Mesendoderm (in vitro differentiated cells): ENCODE results near the gene FAM78A.

Experiments used
- DNase-seq: peaks from one replicate; pipeline ENCODE4 v3.0.0; 2013
- H2AK5ac ChIP-seq: 2 replicates; pipeline ENCODE4 v1.6.1; 2013; ENCODE audit warnings: low read length, inconsistent platforms
- H2BK120ac ChIP-seq: 2 replicates; pipeline ENCODE4 v1.6.1; 2013; ENCODE audit warnings: low read depth, mild to moderate bottlenecking, low read length, moderate library complexity, mixed read lengths
- H2BK15ac ChIP-seq: replicated peaks from 2 replicates; pipeline ENCODE4 v1.6.1; 2013; ENCODE audit warnings: low read depth, mild to moderate bottlenecking, moderate library complexity
- H2BK5ac ChIP-seq: 2 replicates; pipeline ENCODE4 v1.6.1; 2013; ENCODE audit warnings: low read length, inconsistent platforms
- H3K18ac ChIP-seq: 2 replicates; pipeline ENCODE4 v1.6.1; 2013; ENCODE audit warnings: mild to moderate bottlenecking, low read length, mixed read lengths
- H3K23ac ChIP-seq: one replicate; pipeline ENCODE4 v1.6.1; 2013; ENCODE audit warnings: low read length
- H3K27ac ChIP-seq: 2 replicates; pipeline ENCODE4 v1.5.1; 2013; ENCODE audit warnings: low read depth, mild to moderate bottlenecking, inconsistent platforms, low read length, moderate library complexity
- H3K27me3 ChIP-seq: 2 replicates; pipeline ENCODE4 v1.6.1; 2013; ENCODE audit warnings: low read length, control low read depth, mild to moderate bottlenecking, inconsistent platforms; ENCODE audit not compliant: insufficient read depth, poor library complexity
- H3K36me3 ChIP-seq: 2 replicates; pipeline ENCODE4 v1.6.1; 2013; ENCODE audit warnings: low read length, inconsistent platforms; ENCODE audit not compliant: control insufficient read depth, insufficient read depth
- H3K4ac ChIP-seq: one replicate; pipeline ENCODE4 v1.6.1; 2013; ENCODE audit warnings: low read depth, mild to moderate bottlenecking, low read length, moderate library complexity
- H3K4me1 ChIP-seq: 2 replicates; pipeline ENCODE4 v1.6.1; 2013; ENCODE audit warnings: low read depth, low read length, inconsistent platforms; ENCODE audit not compliant: control insufficient read depth
- H3K4me2 ChIP-seq: 2 replicates; pipeline ENCODE4 v1.6.1; 2013; ENCODE audit warnings: low read length
- H3K4me3 ChIP-seq: 2 replicates; pipeline ENCODE4 v1.5.1; 2013; ENCODE audit warnings: mild to moderate bottlenecking, low read length
- H3K56ac ChIP-seq: one replicate; pipeline ENCODE4 v1.6.1; 2013; ENCODE audit warnings: low read length
- H3K79me1 ChIP-seq: 2 replicates; pipeline ENCODE4 v1.6.1; 2013; ENCODE audit warnings: low read length, inconsistent platforms
- H3K79me2 ChIP-seq: 2 replicates; pipeline ENCODE4 v1.6.1; 2013; ENCODE audit warnings: mild to moderate bottlenecking, low read length; ENCODE audit not compliant: control insufficient read depth, insufficient read depth
- H3K9ac ChIP-seq: 2 replicates; pipeline ENCODE4 v1.6.1; 2013; ENCODE audit warnings: low read length, inconsistent platforms
- H4K5ac ChIP-seq: one replicate; pipeline ENCODE4 v1.6.1; 2013; ENCODE audit warnings: low read length
- H4K8ac ChIP-seq: one replicate; pipeline ENCODE4 v1.6.1; 2013; ENCODE audit warnings: low read depth, mild to moderate bottlenecking, control low read depth, low read length, moderate library complexity
- WGBS: extraction: QIAGEN DNeasy Blood & Tissue Kit; methylation state at CpG from one replicate; pipeline ENCODE4 v1.1.7; 2013; ENCODE audit warnings: low lambda C conversion rate, missing lambda C conversion rate; ENCODE audit not compliant: insufficient coverage; ENCODE audit errors: extremely low coverage; 5-methylcytosine and 5-hydroxymethylcytosine counted together

The FAM78A gene

DNA sequence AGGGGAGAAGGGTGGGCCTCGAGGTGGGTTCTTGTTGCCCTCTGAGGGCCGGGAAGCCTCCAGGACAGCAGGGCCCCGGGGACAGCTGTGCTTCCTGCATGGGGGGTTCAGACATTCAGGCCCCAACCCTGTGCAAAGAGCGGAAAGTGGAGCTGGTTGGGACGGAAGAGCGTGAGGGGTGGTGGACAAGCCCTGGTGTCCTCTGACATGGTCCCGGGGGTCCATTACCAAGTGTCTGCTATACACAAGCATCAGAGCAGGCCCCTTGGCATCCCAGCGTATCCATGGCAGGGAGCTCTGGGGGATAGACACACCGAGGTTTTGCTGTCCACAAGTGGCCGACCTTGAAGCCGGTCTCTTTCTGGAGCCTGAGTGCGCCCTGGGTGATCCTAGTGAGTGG is 22.5 kb upstream of the FAM78A start:
- Histone ChIP-seq H3K4ac (no peak overlapping the region), H3K23ac (no peak overlapping the region), H3K4me3 (no peak overlapping the region), H3K27ac (no peak overlapping the region), H2BK15ac (no peak overlapping the region), H4K5ac (no peak overlapping the region), H3K9ac (no peak overlapping the region), H2BK5ac (no peak overlapping the region), H3K79me1 (no peaks in the 10 kb centered on the region), H3K4me1 (no peaks in the 10 kb centered on the region), H2BK120ac (no peak overlapping the region), H3K79me2 (no peaks in the 10 kb centered on the region), H3K36me3 (no peaks in the 10 kb centered on the region), H3K4me2 (no peak overlapping the region), H2AK5ac (no peak overlapping the region), H3K18ac (no peak overlapping the region), H3K56ac (no peak overlapping the region), H3K27me3 (no peaks in the 10 kb centered on the region), H4K8ac (no peak overlapping the region)
- no CpG with 5 or more reads among the region's 12 CpGs for WGBS
- DNase-seq: no peak

DNA sequence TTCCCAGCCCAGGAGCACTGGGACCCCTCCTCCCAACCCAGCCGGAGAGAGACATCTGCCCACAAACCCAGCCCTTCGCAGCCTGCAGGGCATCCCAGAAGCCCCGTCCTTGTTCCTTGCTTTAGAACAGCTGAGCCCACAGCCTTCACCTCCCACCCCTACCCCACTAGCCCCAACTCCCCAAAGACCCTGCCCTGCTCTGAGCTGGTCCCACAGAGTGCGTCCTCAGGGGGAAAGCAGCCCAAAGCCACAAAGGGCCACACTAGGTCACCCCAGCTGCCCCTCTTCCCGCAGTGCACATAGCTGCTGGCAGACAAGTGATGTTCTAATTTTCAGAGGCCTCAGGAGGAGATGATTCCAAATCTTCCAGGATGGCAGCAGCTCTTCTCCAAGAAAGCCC is 22.0 kb upstream of the FAM78A start:
- WGBS: no CpG with 5 or more reads among the region's 5 CpGs
- DNase-seq: no peak
- Histone ChIP-seq H4K8ac (no peak overlapping the region), H3K4ac (no peak overlapping the region), H3K4me2 (no peak overlapping the region), H2BK5ac (no peak overlapping the region), H3K9ac (no peak overlapping the region), H3K4me1 (no peaks in the 10 kb centered on the region), H2AK5ac (no peak overlapping the region), H3K23ac (no peak overlapping the region), H3K4me3 (no peak overlapping the region), H2BK15ac (no peak overlapping the region), H3K27me3 (no peaks in the 10 kb centered on the region), H3K79me1 (no peaks in the 10 kb centered on the region), H2BK120ac (no peak overlapping the region), H3K18ac (no peak overlapping the region), H3K79me2 (no peaks in the 10 kb centered on the region), H3K56ac (no peak overlapping the region), H3K36me3 (no peaks in the 10 kb centered on the region), H3K27ac (no peak overlapping the region), H4K5ac (no peak overlapping the region)

DNA sequence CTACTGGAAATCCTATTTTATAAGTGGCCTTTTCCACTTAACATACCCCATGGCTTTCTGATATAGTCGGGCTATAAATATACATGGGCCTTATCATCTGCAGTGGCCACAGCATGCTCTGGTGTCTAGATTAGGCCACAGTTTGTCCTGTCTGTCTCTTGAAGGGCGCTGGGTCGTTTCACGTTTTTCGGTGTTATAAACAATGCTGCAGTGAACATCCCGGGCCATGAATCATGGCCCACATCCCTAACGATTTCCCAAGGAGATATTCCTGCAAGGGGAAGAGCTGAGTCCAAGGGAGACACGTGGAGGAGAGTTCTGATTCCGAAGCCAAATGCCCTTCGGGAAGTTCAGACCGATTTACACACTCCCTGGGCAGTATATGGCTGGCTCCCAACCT is 21.6 kb upstream of the FAM78A start:
- no peak overlapping the region for H3K18ac ChIP-seq
- H3K27ac ChIP-seq: no peak overlapping the region
- H2BK5ac ChIP-seq: no peak overlapping the region
- no peak overlapping the region for H3K4me3 ChIP-seq
- no peak overlapping the region for H2AK5ac ChIP-seq
- H4K5ac ChIP-seq: no peak overlapping the region
- H2BK120ac ChIP-seq: no peak overlapping the region
- H3K27me3 ChIP-seq: no peaks in the 10 kb centered on the region
- H3K4me1 ChIP-seq: no peaks in the 10 kb centered on the region
- no CpG with 5 or more reads among the region's 11 CpGs for WGBS
- H2BK15ac ChIP-seq: no peak overlapping the region
- H3K56ac ChIP-seq: no peak overlapping the region
- H3K4me2 ChIP-seq: no peak overlapping the region
- no peak overlapping the region for H3K23ac ChIP-seq
- H3K9ac ChIP-seq: no peak overlapping the region
- no peak overlapping the region for H3K4ac ChIP-seq
- no peak for DNase-seq
- no peak overlapping the region for H4K8ac ChIP-seq
- H3K79me2 ChIP-seq: no peaks in the 10 kb centered on the region
- H3K36me3 ChIP-seq: no peaks in the 10 kb centered on the region
- H3K79me1 ChIP-seq: no peaks in the 10 kb centered on the region

DNA sequence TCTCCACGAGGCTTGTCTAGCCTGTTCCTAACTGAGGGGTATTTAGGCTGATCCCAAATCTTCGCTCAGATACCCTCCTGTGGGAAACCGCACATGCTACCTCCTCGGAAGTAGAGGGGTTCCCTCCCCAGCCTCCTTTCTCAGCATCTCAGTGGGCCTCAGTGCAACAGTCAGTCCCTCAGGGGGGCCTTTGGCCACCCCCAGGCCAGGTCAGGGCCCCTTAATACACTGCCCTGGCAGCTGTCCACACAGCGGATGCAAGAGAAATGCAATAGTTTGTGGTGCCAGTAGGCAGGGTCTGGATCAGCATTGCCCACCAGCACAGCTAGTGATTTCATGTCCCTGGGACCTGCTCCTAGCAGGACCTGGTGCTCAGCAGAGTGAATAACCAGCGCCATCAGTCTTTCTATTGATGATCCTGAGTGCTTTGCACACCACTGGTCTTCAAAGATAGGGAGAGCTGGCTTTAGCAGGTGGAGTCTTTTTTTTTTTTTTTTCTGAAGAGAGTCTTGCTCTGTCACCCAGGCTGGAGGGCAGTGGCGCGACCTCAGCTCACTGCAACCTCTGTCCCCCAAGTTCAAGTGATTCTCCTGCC is 20.7 kb upstream of the FAM78A start:
- H3K4me1 ChIP-seq: no peaks in the 10 kb centered on the region
- no peaks in the 10 kb centered on the region for H3K79me2 ChIP-seq
- no peak overlapping the region for H3K23ac ChIP-seq
- no peak overlapping the region for H3K4me2 ChIP-seq
- no peak overlapping the region for H3K4me3 ChIP-seq
- H3K36me3 ChIP-seq: no peaks in the 10 kb centered on the region
- no peak overlapping the region for H3K9ac ChIP-seq
- H2BK120ac ChIP-seq: no peak overlapping the region
- H2BK5ac ChIP-seq: no peak overlapping the region
- no CpG with 5 or more reads among the region's 8 CpGs for WGBS
- H3K56ac ChIP-seq: no peak overlapping the region
- no peak overlapping the region for H2AK5ac ChIP-seq
- H3K27ac ChIP-seq: no peak overlapping the region
- no peak for DNase-seq
- no peak overlapping the region for H3K4ac ChIP-seq
- no peaks in the 10 kb centered on the region for H3K79me1 ChIP-seq
- H4K8ac ChIP-seq: no peak overlapping the region
- H4K5ac ChIP-seq: no peak overlapping the region
- H2BK15ac ChIP-seq: no peak overlapping the region
- H3K27me3 ChIP-seq: no peaks in the 10 kb centered on the region
- H3K18ac ChIP-seq: no peak overlapping the region

DNA sequence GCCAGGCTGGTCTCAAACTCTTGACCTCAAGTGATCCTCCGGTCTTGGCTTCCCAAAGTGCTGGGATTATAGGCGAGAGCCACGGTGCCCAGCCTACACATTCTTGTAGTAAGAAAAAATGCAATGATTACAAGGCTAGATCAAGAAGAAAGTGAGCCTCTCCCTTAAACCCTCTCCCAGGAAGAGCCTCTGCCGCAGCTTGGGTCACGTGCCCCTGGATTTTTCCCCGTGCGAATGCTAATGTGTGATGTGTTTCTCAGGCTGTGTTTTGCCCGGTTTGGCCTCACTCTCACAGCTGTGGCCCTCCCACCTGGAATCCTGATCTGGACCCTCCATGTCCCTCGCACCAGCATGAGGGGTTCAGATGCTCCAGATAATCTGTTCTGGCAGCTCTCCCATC is 20.1 kb upstream of the FAM78A start:
- H3K4me3 ChIP-seq: no peak overlapping the region
- H3K23ac ChIP-seq: no peak overlapping the region
- H2AK5ac ChIP-seq: no peak overlapping the region
- no peak overlapping the region for H3K4me2 ChIP-seq
- no peak overlapping the region for H3K9ac ChIP-seq
- H4K8ac ChIP-seq: no peak overlapping the region
- no peak overlapping the region for H3K27ac ChIP-seq
- no peak overlapping the region for H3K18ac ChIP-seq
- no peak overlapping the region for H3K4ac ChIP-seq
- no peaks in the 10 kb centered on the region for H3K36me3 ChIP-seq
- H3K79me2 ChIP-seq: no peaks in the 10 kb centered on the region
- H4K5ac ChIP-seq: no peak overlapping the region
- WGBS: no CpG with 5 or more reads among the region's 9 CpGs
- DNase-seq: no peak
- H3K79me1 ChIP-seq: no peaks in the 10 kb centered on the region
- no peaks in the 10 kb centered on the region for H3K4me1 ChIP-seq
- no peak overlapping the region for H2BK5ac ChIP-seq
- no peak overlapping the region for H2BK120ac ChIP-seq
- no peaks in the 10 kb centered on the region for H3K27me3 ChIP-seq
- H2BK15ac ChIP-seq: no peak overlapping the region
- H3K56ac ChIP-seq: no peak overlapping the region

DNA sequence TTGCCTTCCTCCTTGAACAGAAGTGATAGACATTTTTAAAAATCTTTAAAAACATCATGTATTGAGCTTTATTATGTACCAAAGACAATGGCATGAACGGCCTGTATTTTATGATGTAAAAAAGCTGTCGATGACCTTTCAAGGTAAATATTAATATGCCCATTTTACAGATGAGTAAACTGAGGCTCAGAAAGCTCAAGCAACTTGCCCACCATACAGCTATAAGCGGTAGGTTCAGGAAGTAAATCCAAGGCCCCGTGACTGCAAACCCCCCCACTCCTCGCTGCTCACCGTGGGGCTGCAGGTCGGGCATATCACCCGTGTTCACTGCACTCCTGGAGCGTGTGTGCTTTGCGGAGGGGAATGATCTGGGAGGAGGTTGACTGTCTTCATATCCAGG is 16.6 kb upstream of the FAM78A start:
- Histone ChIP-seq H3K79me1 (no peaks in the 10 kb centered on the region), H3K56ac (no peak overlapping the region), H3K27me3 (no peaks in the 10 kb centered on the region), H2BK15ac (no peak overlapping the region), H3K18ac (no peak overlapping the region), H4K5ac (no peak overlapping the region), H3K79me2 (no peaks in the 10 kb centered on the region), H3K4me3 (no peak overlapping the region), H3K23ac (no peak overlapping the region), H4K8ac (no peak overlapping the region), H3K27ac (no peak overlapping the region), H3K4ac (no peak overlapping the region), H3K4me1 (no peaks in the 10 kb centered on the region), H2BK120ac (no peak overlapping the region), H3K9ac (no peak overlapping the region), H3K36me3 (no peaks in the 10 kb centered on the region), H2BK5ac (no peak overlapping the region), H2AK5ac (no peak overlapping the region), H3K4me2 (no peak overlapping the region)
- DNase-seq: no peak
- no CpG with 5 or more reads among the region's 10 CpGs for WGBS
